Measurements from ENCODE around the gene RAB40C.
A peak's percentile ranks its signal among the peaks of the same experiment; 100 is the strongest.

The RAB40C gene

GRCh38 chr16:589658-590187 lies at the start of gene RAB40C:
TSS of gene RAB40C (plus strand) at chr16:590066. CDS start at chr16:590292, 226 bp downstream.
- peak; percentile 99 for DNase-seq

- no peak for DNase-seq
These were observed 49.1 kb upstream of the RAB40C start for GRCh38 chr16:540645-541340.

GRCh38 chr16:543301-544164 lies 46.3 kb upstream of the RAB40C start:
- no peak for DNase-seq

GRCh38 chr16:544517-544916 lies 45.3 kb upstream of the RAB40C start:
- no peak for DNase-seq

- peak; percentile 54 for DNase-seq
These were observed 42.7 kb upstream of the RAB40C start for GRCh38 chr16:546909-547770.

GRCh38 chr16:548586-548985 lies 41.3 kb upstream of the RAB40C start:
- DNase-seq: no peak

- no peak for DNase-seq
These were observed 40.2 kb upstream of the RAB40C start for GRCh38 chr16:549544-550263.

GRCh38 chr16:551210-551609 lies 38.7 kb upstream of the RAB40C start:
- DNase-seq: no peak

- DNase-seq: no peak
These were observed 37.7 kb upstream of the RAB40C start for GRCh38 chr16:552171-552570.

- no peak for DNase-seq
These were observed 36.1 kb upstream of the RAB40C start for GRCh38 chr16:553601-554296.

GRCh38 chr16:554297-554621 lies 35.6 kb upstream of the RAB40C start:
- no peak for DNase-seq

- DNase-seq: no peak
These were observed 35.1 kb upstream of the RAB40C start for GRCh38 chr16:554640-555365.

GRCh38 chr16:555528-556473 lies 34.1 kb upstream of the RAB40C start:
- no peak for DNase-seq

- no peak for DNase-seq
These were observed 33.2 kb upstream of the RAB40C start for GRCh38 chr16:556474-557173.

GRCh38 chr16:557463-558297 lies 32.2 kb upstream of the RAB40C start:
- DNase-seq: no peak

GRCh38 chr16:558298-559020 lies 31.4 kb upstream of the RAB40C start:
- DNase-seq: no peak

GRCh38 chr16:559021-559380 lies 30.9 kb upstream of the RAB40C start:
- DNase-seq: no peak
